ENCODE results near the gene TEX22.

DNA sequence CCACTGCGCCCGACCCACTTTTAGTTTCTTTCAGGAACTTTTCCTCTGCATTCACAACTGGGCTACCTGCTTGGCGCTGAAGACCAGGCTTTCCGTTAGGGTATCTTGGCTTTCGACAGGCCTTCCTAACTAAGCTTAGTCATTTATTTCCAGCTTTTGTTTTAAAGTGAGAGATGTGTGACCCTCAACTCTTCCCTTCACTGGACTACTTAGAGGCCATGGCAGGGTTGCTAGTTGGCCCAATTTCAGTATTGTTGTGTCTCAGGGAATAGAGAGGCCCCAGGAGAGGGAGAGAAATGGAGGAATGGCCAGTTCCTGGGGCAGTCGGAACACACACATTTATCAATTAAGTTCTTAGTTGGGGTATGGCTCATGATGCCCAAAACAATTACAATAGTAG, 31.7 kb downstream of the TEX22 start:
- no peak for TF ChIP-seq POLR2AphosphoS5 (IDR thresholded peaks at IDR 0.05)
- TF ChIP-seq POLR2A (IDR thresholded peaks at IDR 0.05): no peak
- TF ChIP-seq, protein P1, sequence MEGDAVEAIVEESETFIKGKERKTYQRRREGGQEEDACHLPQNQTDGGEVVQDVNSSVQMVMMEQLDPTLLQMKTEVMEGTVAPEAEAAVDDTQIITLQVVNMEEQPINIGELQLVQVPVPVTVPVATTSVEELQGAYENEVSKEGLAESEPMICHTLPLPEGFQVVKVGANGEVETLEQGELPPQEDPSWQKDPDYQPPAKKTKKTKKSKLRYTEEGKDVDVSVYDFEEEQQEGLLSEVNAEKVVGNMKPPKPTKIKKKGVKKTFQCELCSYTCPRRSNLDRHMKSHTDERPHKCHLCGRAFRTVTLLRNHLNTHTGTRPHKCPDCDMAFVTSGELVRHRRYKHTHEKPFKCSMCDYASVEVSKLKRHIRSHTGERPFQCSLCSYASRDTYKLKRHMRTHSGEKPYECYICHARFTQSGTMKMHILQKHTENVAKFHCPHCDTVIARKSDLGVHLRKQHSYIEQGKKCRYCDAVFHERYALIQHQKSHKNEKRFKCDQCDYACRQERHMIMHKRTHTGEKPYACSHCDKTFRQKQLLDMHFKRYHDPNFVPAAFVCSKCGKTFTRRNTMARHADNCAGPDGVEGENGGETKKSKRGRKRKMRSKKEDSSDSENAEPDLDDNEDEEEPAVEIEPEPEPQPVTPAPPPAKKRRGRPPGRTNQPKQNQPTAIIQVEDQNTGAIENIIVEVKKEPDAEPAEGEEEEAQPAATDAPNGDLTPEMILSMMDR (IDR thresholded peaks at IDR 0.05): no peak
- TF ChIP-seq EP300 (IDR thresholded peaks at IDR 0.05): no peak

Data from stomach (tissue), 4 donors.